Prostate gland (tissue), 2 donors: ENCODE results near the gene PACC1. TPM values are rescaled to one million over a fixed set of nuclear protein-coding genes. Genes with fewer than 3 reads are reported as not detected.

Source experiments
- DNase-seq: peaks from one replicate; pipeline ENCODE4 v3.0.0-alpha.2; 2019; ENCODE audit warnings: low spot score
- H3K27ac ChIP-seq, 2 donors: fragments of 200-600 bp; sonication (generic); 2 replicates each; pipeline ENCODE4 v1.5.1; 2017 to 2019
- H3K27me3 ChIP-seq: fragments of 200-600 bp; sonication (generic); replicated peaks from 2 replicates; pipeline ENCODE4 v1.5.1; 2019; ENCODE audit not compliant: insufficient read depth
- H3K36me3 ChIP-seq, 2 donors: fragments of 200-600 bp; sonication (generic); 1 replicate in 1 of 2; 2 replicates in 1 of 2; pipeline versions ENCODE4 v1.5.1 to v1.8.1; 2017 to 2019
- H3K4me1 ChIP-seq: fragments of 200-600 bp; sonication (generic); replicated peaks from 2 replicates; pipeline ENCODE4 v1.5.1; 2019
- H3K4me3 ChIP-seq, 2 donors: fragments of 200-600 bp; sonication (generic); 2 replicates each; pipeline ENCODE4 v1.5.1; 2017 to 2019
- H3K9me3 ChIP-seq: fragments of 200-600 bp; sonication (generic); 2 replicates; pipeline ENCODE4 v1.5.1; 2017
- POLR2A ChIP-seq: fragments of 450-650 bp; IDR thresholded peaks from one replicate; pipeline ENCODE4 v1.6.1; 2016; ENCODE audit warnings: antibody characterized with exemption, mild to moderate bottlenecking
- POLR2AphosphoS5 ChIP-seq: sonication (generic); formaldehyde crosslinking; IDR thresholded peaks from one replicate; pipeline ENCODE4 v1.6.1; 2017; ENCODE audit warnings: antibody characterized with exemption
- WGBS: methylation state at CpG from one replicate; pipeline ENCODE4 v1.1.5; 2018; 5-methylcytosine and 5-hydroxymethylcytosine counted together
- intact Hi-C: fragments of 100-400 bp; cut with DNase I; formaldehyde crosslinking; loops from one replicate; pipeline ENCODE4 v1.14.2; 2022
- total RNA-seq, 2 donors: library from RNA; depleted of rRNA; stranded (reverse); fragments of >200 nt; gene quantifications; one replicate each; pipeline ENCODE4 v1.1.0, GENCODE V29; 2016
- TF ChIP-seq, protein P1 (sequence below), 4 experiments: fragments of 200-600 bp in 2 of 4; fragments of 450-650 bp in 2 of 4; sonication (generic) in 2 of 4; IDR thresholded peaks; 1 replicate in 3 of 4; 2 replicates in 1 of 4; pipeline ENCODE4 v1.5.1; 2016 to 2019; ENCODE audit warnings: antibody characterized with exemption in 4 of 4, mild to moderate bottlenecking in 2 of 4, moderate library complexity in 2 of 4

PACC1 gene
- total RNA-seq, 2 donors from 2014 or later, result 5.6 to 6.4 TPM

DNA sequence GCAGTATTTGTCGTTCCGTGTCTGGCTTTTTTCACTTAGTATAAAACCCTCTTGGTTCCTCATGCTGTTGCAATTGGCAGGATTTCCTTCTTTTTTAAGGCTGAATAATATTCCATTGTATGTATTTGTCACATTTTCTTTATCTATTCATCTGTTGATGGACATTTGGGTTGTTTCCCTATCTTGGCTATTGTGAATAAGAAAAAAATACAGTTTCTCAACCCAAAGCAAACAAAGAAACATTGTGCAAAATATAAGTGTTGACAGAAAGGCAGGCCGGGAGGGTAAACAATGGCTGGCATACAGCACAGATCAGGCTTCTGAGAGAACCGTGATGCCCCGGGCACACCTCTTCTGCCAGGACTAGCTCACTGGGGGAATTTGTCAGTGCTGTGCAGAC, 45.0 kb upstream of the PACC1 start:
- 66% methylated on average over 5 of the region's 5 CpGs for WGBS
- TF ChIP-seq POLR2A (no peak), POLR2AphosphoS5 (no peak)
- TF ChIP-seq, protein P1, sequence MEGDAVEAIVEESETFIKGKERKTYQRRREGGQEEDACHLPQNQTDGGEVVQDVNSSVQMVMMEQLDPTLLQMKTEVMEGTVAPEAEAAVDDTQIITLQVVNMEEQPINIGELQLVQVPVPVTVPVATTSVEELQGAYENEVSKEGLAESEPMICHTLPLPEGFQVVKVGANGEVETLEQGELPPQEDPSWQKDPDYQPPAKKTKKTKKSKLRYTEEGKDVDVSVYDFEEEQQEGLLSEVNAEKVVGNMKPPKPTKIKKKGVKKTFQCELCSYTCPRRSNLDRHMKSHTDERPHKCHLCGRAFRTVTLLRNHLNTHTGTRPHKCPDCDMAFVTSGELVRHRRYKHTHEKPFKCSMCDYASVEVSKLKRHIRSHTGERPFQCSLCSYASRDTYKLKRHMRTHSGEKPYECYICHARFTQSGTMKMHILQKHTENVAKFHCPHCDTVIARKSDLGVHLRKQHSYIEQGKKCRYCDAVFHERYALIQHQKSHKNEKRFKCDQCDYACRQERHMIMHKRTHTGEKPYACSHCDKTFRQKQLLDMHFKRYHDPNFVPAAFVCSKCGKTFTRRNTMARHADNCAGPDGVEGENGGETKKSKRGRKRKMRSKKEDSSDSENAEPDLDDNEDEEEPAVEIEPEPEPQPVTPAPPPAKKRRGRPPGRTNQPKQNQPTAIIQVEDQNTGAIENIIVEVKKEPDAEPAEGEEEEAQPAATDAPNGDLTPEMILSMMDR (IDR thresholded peaks at IDR 0.05), result no peak

DNA sequence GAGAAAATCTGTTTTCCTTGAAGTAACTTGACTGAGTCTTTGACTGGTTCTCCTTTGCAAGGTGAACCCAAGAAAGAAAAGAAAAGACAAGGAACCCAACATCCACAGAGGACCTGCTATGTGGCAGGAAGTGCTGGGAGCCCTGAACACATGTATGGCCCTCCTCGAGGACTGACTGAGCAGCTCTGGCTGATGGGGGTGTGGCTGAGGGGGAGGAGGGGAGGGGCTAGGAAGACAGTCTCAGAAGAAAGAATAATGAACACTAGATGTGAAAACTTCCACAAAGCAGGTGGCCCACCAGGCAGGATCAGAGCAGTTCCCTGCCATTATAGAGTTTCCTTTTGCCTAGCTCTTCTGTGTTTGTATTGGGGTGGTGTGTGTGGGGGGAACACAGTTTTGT, 44.1 kb upstream of the PACC1 start:
- no peak for DNase-seq
- Histone ChIP-seq H3K27ac (no peak overlapping the region), H3K4me3 (no peak overlapping the region), H3K4me1 (no peaks in the 10 kb centered on the region), H3K9me3 (no peaks in the 10 kb centered on the region), H3K36me3 (no peaks in the 10 kb centered on the region), H3K27me3 (no peaks in the 10 kb centered on the region)
- TF ChIP-seq POLR2A (no peak), POLR2AphosphoS5 (no peak)
- TF ChIP-seq, protein P1 (IDR thresholded peaks at IDR 0.05), result no peak
- intact Hi-C loops, result loop anchor here (10.0 kb wide), 1 partner anchor 164 kb away; no protein-coding TSS in a partner anchor
- 42% methylated on average over 1 of the region's 1 CpG for whole genome bisulfite sequencing

More for the DNA sequence above, 45.0 kb upstream of the PACC1 start:
- DNase-seq, result no peak
- Histone ChIP-seq H3K27me3 (no peaks in the 10 kb centered on the region), H3K9me3 (no peaks in the 10 kb centered on the region), H3K27ac (no peak overlapping the region), H3K4me1 (no peaks in the 10 kb centered on the region), H3K36me3 (no peaks in the 10 kb centered on the region), H3K4me3 (no peak overlapping the region)
- intact Hi-C loops, result loop anchor here (10.0 kb wide), 1 partner anchor 165 kb away; no protein-coding TSS in a partner anchor

DNA sequence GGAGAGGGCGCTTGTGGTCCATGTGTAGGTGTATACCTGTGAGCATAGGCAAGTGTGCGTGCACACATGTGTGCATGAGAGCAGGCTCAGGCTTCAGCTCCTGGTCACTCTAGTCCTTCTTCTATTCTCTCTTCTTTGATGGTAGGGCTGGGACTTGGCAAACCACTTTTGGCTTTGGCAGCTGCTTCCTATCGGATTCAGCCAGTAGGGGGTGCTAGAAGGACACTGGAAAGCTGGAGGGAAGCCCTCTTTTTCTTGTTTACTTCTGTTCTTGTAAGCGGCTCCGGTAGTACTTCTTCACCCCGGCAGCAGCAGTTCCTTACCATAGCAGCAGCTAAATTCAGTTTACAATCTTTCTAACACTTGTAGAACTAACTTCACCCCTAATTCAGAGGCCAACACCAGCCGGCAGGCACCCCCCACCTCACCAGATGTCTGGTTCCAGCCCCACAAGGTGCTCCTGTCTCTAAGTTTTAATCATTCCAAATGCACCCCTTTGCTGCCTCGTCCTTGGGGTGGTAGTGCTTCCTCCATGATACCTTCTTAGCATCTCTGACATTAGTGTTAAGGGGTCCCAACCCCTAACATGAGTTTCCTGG, 43.2 kb upstream of the PACC1 start:
- H3K4me1 ChIP-seq, result no peaks in the 10 kb centered on the region
- 56% methylated on average over 8 of the region's 8 CpGs for WGBS
- no peak overlapping the region for H3K27ac ChIP-seq
- no peak overlapping the region for H3K4me3 ChIP-seq
- no peaks in the 10 kb centered on the region for H3K36me3 ChIP-seq
- no peaks in the 10 kb centered on the region for H3K27me3 ChIP-seq
- no peaks in the 10 kb centered on the region for H3K9me3 ChIP-seq
- intact Hi-C loops, result loop anchor here (2.0 to 10.0 kb wide), 2 partner anchors 163 to 387 kb away; no protein-coding TSS in a partner anchor
- DNase-seq, result no peak
- TF ChIP-seq POLR2AphosphoS5 (no peak), POLR2A (no peak)
- TF ChIP-seq, protein P1 (IDR thresholded peaks at IDR 0.05), result peak in 1 of 4 experiments; percentile 52

DNA sequence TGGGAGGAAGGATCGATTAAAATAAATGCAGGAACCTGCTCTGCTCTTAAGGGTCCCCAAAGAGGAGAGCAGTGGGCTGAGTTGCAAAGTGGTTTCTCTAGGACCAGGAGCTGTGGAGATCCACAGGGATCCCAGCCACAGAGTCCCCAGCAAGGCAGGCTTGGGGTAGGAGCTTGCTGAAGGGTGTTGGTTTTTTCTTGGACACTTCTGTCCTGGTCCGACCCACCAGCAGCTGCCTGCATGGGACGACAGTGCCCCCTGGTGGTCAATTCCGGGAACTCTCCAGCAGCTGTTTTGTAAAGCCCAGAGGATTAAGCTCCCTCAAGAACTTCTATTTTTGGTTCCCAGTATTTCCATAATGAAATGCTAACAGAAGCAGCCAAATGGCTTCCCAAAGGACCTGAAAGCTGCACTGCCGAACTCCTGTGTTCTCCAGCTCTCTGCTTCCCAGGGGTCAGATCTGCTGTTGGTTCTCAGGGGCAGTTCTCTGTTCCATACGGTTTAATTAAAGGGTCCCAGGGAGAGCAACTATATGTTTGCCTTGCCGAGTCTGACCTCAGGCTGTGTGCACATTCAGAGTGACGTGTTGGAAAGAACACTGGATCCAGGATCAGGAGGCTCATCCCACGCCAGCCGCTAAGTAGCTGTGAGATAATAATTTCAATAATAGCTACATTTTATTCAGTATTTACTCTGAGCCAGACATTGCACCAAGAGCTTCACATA, 41.3 kb upstream of the PACC1 start:
- Histone ChIP-seq H3K27ac (no peak overlapping the region), H3K4me3 (no peak overlapping the region), H3K36me3 (no peaks in the 10 kb centered on the region), H3K9me3 (no peaks in the 10 kb centered on the region), H3K27me3 (no peaks in the 10 kb centered on the region), H3K4me1 (no peaks in the 10 kb centered on the region)
- intact Hi-C loops, result loop anchor here (2.0 to 10.0 kb wide), 2 partner anchors 161 to 385 kb away; no protein-coding TSS in a partner anchor
- WGBS, result 38% methylated on average over 10 of the region's 10 CpGs
- DNase-seq, result peak; percentile 77
- TF ChIP-seq POLR2A (no peak), POLR2AphosphoS5 (peak; percentile 38)
- TF ChIP-seq, protein P1 (IDR thresholded peaks at IDR 0.05), result peak; percentile 92 to 98 (median 96)
